Natural killer cell (primary cell): ENCODE data around the gene CERK. TPM values are rescaled to one million over a fixed set of nuclear protein-coding genes. Genes with fewer than 3 reads are reported as not detected.

Source experiments
- ATAC-seq, 3 donors: fragments of 150-1000 bp in 2 of 3; fragments of 200-7000 bp in 1 of 3; cut with Tn5 transposase; 1 replicate in 1 of 3; 2 replicates in 2 of 3; pipeline ENCODE4 v1.10.0; 2021; ENCODE audit warnings: mild to moderate bottlenecking in 2 of 3, moderate library complexity in 2 of 3
- DNase-seq, 2 donors: peaks; one replicate each; pipeline versions ENCODE4 v3.0.0 to v3.0.0-alpha.2; 2013 to 2021; ENCODE audit warnings: mixed read lengths in 1 of 2
- H3K27ac ChIP-seq: one replicate; pipeline ENCODE4 v1.5.1; 2013; ENCODE audit warnings: mild to moderate bottlenecking, low read length
- H3K27me3 ChIP-seq: one replicate; pipeline ENCODE4 v1.6.1; 2013; ENCODE audit warnings: low read length; ENCODE audit not compliant: control insufficient read depth, insufficient read depth
- H3K36me3 ChIP-seq: one replicate; pipeline ENCODE4 v1.6.1; 2013; ENCODE audit warnings: low read length; ENCODE audit not compliant: control insufficient read depth, insufficient read depth
- H3K4me1 ChIP-seq: one replicate; pipeline ENCODE4 v1.6.1; 2013; ENCODE audit warnings: low read length; ENCODE audit not compliant: control insufficient read depth, insufficient read depth
- H3K4me3 ChIP-seq: one replicate; pipeline ENCODE4 v1.5.1; 2013; ENCODE audit warnings: low read length
- H3K9me3 ChIP-seq: one replicate; pipeline ENCODE4 v1.6.1; 2013; ENCODE audit warnings: low read length; ENCODE audit not compliant: control insufficient read depth, insufficient read depth
- H3K27ac Mint-ChIP-seq, 2 donors: one replicate each; pipeline ENCODE4 v1.8.0; 2022; ENCODE audit warnings: mild to moderate bottlenecking in 2 of 2, mixed read lengths in 2 of 2, moderate library complexity in 1 of 2
- H3K27me3 Mint-ChIP-seq, 2 donors: one replicate each; pipeline ENCODE4 v1.8.0; 2022; ENCODE audit warnings: low read depth in 2 of 2, mixed read lengths in 2 of 2
- H3K36me3 Mint-ChIP-seq: one replicate; pipeline ENCODE4 v1.8.0; 2022; ENCODE audit warnings: mixed read lengths
- H3K4me1 Mint-ChIP-seq, 2 donors: one replicate each; pipeline ENCODE4 v1.8.0; 2022; ENCODE audit warnings: mixed read lengths in 2 of 2
- H3K4me3 Mint-ChIP-seq: one replicate; pipeline ENCODE4 v1.8.0; 2022; ENCODE audit warnings: mild to moderate bottlenecking, moderate library complexity, mixed read lengths
- H3K9me3 Mint-ChIP-seq, 2 donors: one replicate each; pipeline ENCODE4 v1.8.0; 2022; ENCODE audit warnings: mixed read lengths in 2 of 2
- CTCF ChIP-seq: fragments of 200-600 bp; IDR thresholded peaks from one replicate; pipeline ENCODE4 v1.8.0; 2022; ENCODE audit warnings: antibody characterized with exemption
- WGBS: methylation state at CpG from one replicate; pipeline ENCODE4 v1.1.7; 2013; ENCODE audit warnings: missing lambda C conversion rate; ENCODE audit not compliant: insufficient coverage; 5-methylcytosine and 5-hydroxymethylcytosine counted together
- intact Hi-C: fragments of 100-400 bp; cut with micrococcal nuclease; formaldehyde crosslinking; loops from one replicate; pipeline ENCODE4 v1.14.2; 2022
- total RNA-seq, 4 donors: library from RNA; stranded (reverse); fragments of 120-200 nt in 1 of 4; gene quantifications; one replicate each; pipeline versions ENCODE4 v1.2.3 to v1.2.4, GENCODE V29; 2013 to 2022

The CERK gene
- total RNA-seq, 3 donors from 2014 or later (not counting 1 experiment from before 2014, with no cell fraction given) = 50.0 to 71.2 (median 55.6) TPM

GRCh38 chr22:46707305-46707704, 30.7 kb downstream of the CERK start:
- no peaks in the 10 kb centered on the region for H3K27me3 ChIP-seq
- no peak overlapping the region for H3K27ac ChIP-seq
- no peaks in the 10 kb centered on the region for H3K9me3 Mint-ChIP-seq
- 98% methylated on average over 13 of the region's 13 CpGs for WGBS
- H3K4me1 Mint-ChIP-seq = no peaks in the 10 kb centered on the region
- H3K27me3 Mint-ChIP-seq = no peaks in the 10 kb centered on the region
- peaks cover 76% of the 10 kb centered on the region for H3K36me3 ChIP-seq
- DNase-seq = no peak
- no peak overlapping the region for H3K4me3 Mint-ChIP-seq
- no peak for ATAC-seq
- H3K4me1 ChIP-seq = no peaks in the 10 kb centered on the region
- H3K4me3 ChIP-seq = no peak overlapping the region
- H3K27ac Mint-ChIP-seq = no peak overlapping the region
- H3K9me3 ChIP-seq = no peaks in the 10 kb centered on the region
- peaks cover 8% of the 10 kb centered on the region for H3K36me3 Mint-ChIP-seq
- intact Hi-C loops = no loop called here
- no peak for TF ChIP-seq CTCF

- H3K27me3 ChIP-seq = no peaks in the 10 kb centered on the region
- no peak overlapping the region for H3K4me3 Mint-ChIP-seq
- peaks cover 8% of the 10 kb centered on the region for H3K36me3 Mint-ChIP-seq
- WGBS = 97% methylated on average over 12 of the region's 12 CpGs
- no peak overlapping the region for H3K27ac Mint-ChIP-seq
- no peak overlapping the region for H3K27ac ChIP-seq
- no peak overlapping the region for H3K4me3 ChIP-seq
- no peaks in the 10 kb centered on the region for H3K4me1 ChIP-seq
- no peak for ATAC-seq
- H3K27me3 Mint-ChIP-seq = no peaks in the 10 kb centered on the region
- H3K36me3 ChIP-seq = peaks cover 73% of the 10 kb centered on the region
- DNase-seq = no peak
- H3K4me1 Mint-ChIP-seq = no peaks in the 10 kb centered on the region
- intact Hi-C loops = no loop called here
- no peak for TF ChIP-seq CTCF
- H3K9me3 ChIP-seq = no peaks in the 10 kb centered on the region
- H3K9me3 Mint-ChIP-seq = no peaks in the 10 kb centered on the region
Observed at GRCh38 chr22:46706060-46706459, 32.0 kb downstream of the CERK start.

- Histone ChIP-seq H3K9me3 (no peaks in the 10 kb centered on the region), H3K36me3 (peaks cover 69% of the 10 kb centered on the region), H3K4me1 (no peaks in the 10 kb centered on the region), H3K27me3 (no peaks in the 10 kb centered on the region), H3K27ac (no peak overlapping the region), H3K4me3 (no peak overlapping the region)
- TF ChIP-seq CTCF = no peak
- no peak overlapping the region for H3K27ac Mint-ChIP-seq
- ATAC-seq = no peak
- H3K36me3 Mint-ChIP-seq = no peaks in the 10 kb centered on the region
- intact Hi-C loops = no loop called here
- H3K4me3 Mint-ChIP-seq = no peak overlapping the region
- H3K27me3 Mint-ChIP-seq = no peaks in the 10 kb centered on the region
- WGBS = 97% methylated on average over 6 of the region's 6 CpGs
- no peak for DNase-seq
- H3K4me1 Mint-ChIP-seq = no peaks in the 10 kb centered on the region
- no peaks in the 10 kb centered on the region for H3K9me3 Mint-ChIP-seq
Observed at GRCh38 chr22:46703996-46704370, 34.1 kb downstream of the CERK start.

GRCh38 chr22:46703171-46703995, 34.7 kb downstream of the CERK start:
- WGBS = 96% methylated on average over 26 of the region's 26 CpGs
- peaks cover 71% of the 10 kb centered on the region for H3K36me3 ChIP-seq
- Mint-ChIP-seq H3K4me3 (no peak overlapping the region), H3K4me1 (no peaks in the 10 kb centered on the region), H3K9me3 (no peaks in the 10 kb centered on the region), H3K27me3 (no peaks in the 10 kb centered on the region), H3K27ac (no peak overlapping the region), H3K36me3 (no peaks in the 10 kb centered on the region)
- no peaks in the 10 kb centered on the region for H3K4me1 ChIP-seq
- TF ChIP-seq CTCF = no peak
- ATAC-seq = no peak
- intact Hi-C loops = no loop called here
- H3K9me3 ChIP-seq = no peaks in the 10 kb centered on the region
- no peak overlapping the region for H3K27ac ChIP-seq
- H3K27me3 ChIP-seq = no peaks in the 10 kb centered on the region
- DNase-seq = no peak
- no peak overlapping the region for H3K4me3 ChIP-seq
